Measurements from ENCODE around the gene NNMT. TPM values are rescaled to one million over a fixed set of nuclear protein-coding genes. Genes with fewer than 3 reads are reported as not detected.
"Not testable (repeated sequence)": the region's sequence is repeated elsewhere in the genome, so short reads cannot be mapped to it uniquely, and the experiment has no call there.

The NNMT gene
- total RNA-seq, 1 experiment from 2014 or later, result not detected

DNA sequence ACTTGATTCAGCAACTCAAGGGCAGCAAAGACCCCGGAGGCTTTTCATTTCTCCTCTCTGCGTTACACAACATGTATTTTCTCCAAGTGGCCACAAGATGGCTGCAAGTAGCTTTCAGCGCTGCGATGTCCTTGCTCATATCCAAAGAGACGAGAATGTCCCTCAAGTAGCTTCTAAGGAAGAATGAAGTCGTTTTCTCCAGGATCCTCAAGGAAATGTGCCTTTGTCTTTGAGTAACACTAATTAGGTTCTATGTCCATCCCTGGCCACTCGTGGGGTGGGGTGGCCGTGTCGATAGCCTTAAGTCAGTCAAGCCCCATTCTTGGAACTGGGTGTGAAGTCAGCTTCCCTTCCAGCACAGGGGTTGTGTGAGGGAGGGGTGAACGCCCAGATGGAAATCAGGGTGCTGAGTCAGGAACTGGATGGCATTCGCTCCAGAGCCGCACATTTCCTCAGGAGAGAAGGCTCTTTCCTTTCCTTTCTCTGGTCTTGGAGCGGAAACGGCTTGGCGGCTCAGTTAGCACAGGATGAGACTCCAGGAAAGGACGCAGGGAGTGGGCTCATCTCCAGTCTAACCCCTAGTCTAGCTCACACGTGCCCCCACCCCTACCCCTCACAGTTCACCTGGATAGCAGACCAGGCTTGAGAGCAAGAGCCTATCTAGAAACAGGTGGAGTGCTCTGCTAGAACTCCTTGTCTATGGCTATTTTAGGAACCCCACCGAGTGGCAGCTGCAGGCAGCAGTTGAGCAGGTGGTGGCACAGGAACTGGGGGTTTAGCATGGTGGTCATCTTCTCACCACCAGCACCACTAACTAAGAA, 44.3 kb downstream of the NNMT start:
- Histone ChIP-seq H3K4ac (ENCODE audit: low read depth, low read length) (no peak overlapping the region), H3K9me3 (ENCODE audit: control insufficient read depth, low read depth, low read length) (no peaks in the 10 kb centered on the region), H4K8ac (replicated peaks; ENCODE audit: insufficient read length, low read depth, low read length) (no peak overlapping the region), H2BK15ac (ENCODE audit: low read depth, low read length) (no peak overlapping the region), H4K20me1 (ENCODE audit: control insufficient read depth, insufficient read depth, insufficient read length) (no peaks in the 10 kb centered on the region), H3K4me1 (ENCODE audit: insufficient read depth, low read length) (peaks cover 4% of the 10 kb centered on the region; the same call in 1 of the 2 replicates), H3K4me2 (ENCODE audit: insufficient read depth, insufficient read length, low read length) (peak overlapping the region; percentile 23), H2BK5ac (ENCODE audit: insufficient read length, low read length) (no peak overlapping the region), H3K79me1 (ENCODE audit: insufficient read depth, low read depth, low read length, poor library complexity, severe bottlenecking) (no peaks in the 10 kb centered on the region), H3K9ac (ENCODE audit: extremely low read depth, insufficient read length, low read length) (no peak overlapping the region), H2AFZ (ENCODE audit: low read length) (peak overlapping the region; percentile 85), H3K27me3 (ENCODE audit: insufficient read depth, low read length) (no peaks in the 10 kb centered on the region), H4K91ac (ENCODE audit: insufficient read length, low read depth, low read length) (no peak overlapping the region), H3K27ac (ENCODE audit: insufficient read length, low read depth, low read length) (no peak overlapping the region), H3K23ac (ENCODE audit: insufficient read length, low read depth, low read length) (no peak overlapping the region), H3K18ac (ENCODE audit: insufficient read length, low read depth, low read length) (no peak overlapping the region), H2AK5ac (ENCODE audit: insufficient read length, low read length) (no peak overlapping the region), H3T11ph (ENCODE audit: low read length) (no peak overlapping the region), H3K79me2 (ENCODE audit: insufficient read depth, low read length) (no peaks in the 10 kb centered on the region), H2BK120ac (ENCODE audit: low read depth, low read length, poor library complexity, severe bottlenecking) (no peak overlapping the region), H3K23me2 (ENCODE audit: insufficient read length, low read depth, low read length, poor library complexity, severe bottlenecking) (no peaks in the 10 kb centered on the region), H2BK20ac (ENCODE audit: low read depth, low read length, poor library complexity, severe bottlenecking) (no peak overlapping the region), H2BK12ac (ENCODE audit: insufficient read length, low read depth, low read length) (peak overlapping the region; percentile 38), H4K5ac (ENCODE audit: insufficient read length, low read depth, low read length) (no peak overlapping the region), H3K56ac (ENCODE audit: insufficient read length, low read depth, low read length) (no peak overlapping the region), H3K14ac (ENCODE audit: insufficient read depth, low read length) (no peak overlapping the region)
- H3K4me1 Mint-ChIP-seq, result peaks cover 4 to 5% of the 10 kb centered on the region in 2 experiments; a peak in 3 of 4 replicates
- H3K36me3 Mint-ChIP-seq (ENCODE audit: insufficient read depth in 1 of 3, low read depth in 3 of 3), result peaks cover 0 to 5% (median 0%) of the 10 kb centered on the region in 3 experiments; a peak in 2 of 7 replicates
- H3K9me3 Mint-ChIP-seq, result peaks cover 5% of the 10 kb centered on the region in 2 experiments; a peak in 3 of 5 replicates
- H3K27me3 Mint-ChIP-seq (ENCODE audit: low read depth), result peaks cover 4% of the 10 kb centered on the region; the same call in 1 of the 2 replicates
- no CpG with 5 or more reads among the region's 18 CpGs for WGBS (ENCODE audit: extremely low coverage, insufficient read length, low lambda C conversion rate)
- H3K27ac Mint-ChIP-seq, result no peak overlapping the region; a peak in 1 of 7 replicates
- peak; percentile 73 for DNase-seq
- TF ChIP-seq, protein P1, sequence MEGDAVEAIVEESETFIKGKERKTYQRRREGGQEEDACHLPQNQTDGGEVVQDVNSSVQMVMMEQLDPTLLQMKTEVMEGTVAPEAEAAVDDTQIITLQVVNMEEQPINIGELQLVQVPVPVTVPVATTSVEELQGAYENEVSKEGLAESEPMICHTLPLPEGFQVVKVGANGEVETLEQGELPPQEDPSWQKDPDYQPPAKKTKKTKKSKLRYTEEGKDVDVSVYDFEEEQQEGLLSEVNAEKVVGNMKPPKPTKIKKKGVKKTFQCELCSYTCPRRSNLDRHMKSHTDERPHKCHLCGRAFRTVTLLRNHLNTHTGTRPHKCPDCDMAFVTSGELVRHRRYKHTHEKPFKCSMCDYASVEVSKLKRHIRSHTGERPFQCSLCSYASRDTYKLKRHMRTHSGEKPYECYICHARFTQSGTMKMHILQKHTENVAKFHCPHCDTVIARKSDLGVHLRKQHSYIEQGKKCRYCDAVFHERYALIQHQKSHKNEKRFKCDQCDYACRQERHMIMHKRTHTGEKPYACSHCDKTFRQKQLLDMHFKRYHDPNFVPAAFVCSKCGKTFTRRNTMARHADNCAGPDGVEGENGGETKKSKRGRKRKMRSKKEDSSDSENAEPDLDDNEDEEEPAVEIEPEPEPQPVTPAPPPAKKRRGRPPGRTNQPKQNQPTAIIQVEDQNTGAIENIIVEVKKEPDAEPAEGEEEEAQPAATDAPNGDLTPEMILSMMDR (conservative IDR thresholded peaks at IDR 0.05), result peak; percentile 87
- H3K4me3 Mint-ChIP-seq, result no peak overlapping the region

DNA sequence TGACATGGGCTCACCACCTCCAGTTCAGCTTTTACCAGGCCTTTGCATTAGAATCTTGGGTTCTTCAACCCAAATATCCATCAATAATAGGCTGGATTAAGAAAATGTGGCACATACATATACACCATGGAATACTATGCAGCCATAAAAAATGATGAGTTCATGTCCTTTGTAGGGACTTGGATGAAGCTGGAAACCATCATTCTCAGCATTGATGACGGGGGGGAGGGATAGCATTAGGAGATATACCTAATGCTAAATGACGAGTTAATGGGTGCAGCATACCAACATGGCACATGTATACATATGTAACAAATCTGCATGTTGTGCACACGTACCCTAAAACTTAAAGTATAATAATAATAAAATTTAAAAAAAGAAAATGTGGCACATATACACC, 45.5 kb downstream of the NNMT start:
- no CpG with 5 or more reads among the region's 3 CpGs for WGBS (ENCODE audit: extremely low coverage, insufficient read length, low lambda C conversion rate)

More for the DNA sequence above, 45.5 kb downstream of the NNMT start:
- not testable (repeated sequence) for H3K56ac ChIP-seq (ENCODE audit: insufficient read length, low read depth, low read length); H3K4me2 ChIP-seq (ENCODE audit: insufficient read depth, insufficient read length, low read length); H4K20me1 ChIP-seq (ENCODE audit: control insufficient read depth, insufficient read depth, insufficient read length); H3K27ac ChIP-seq (ENCODE audit: insufficient read length, low read depth, low read length); H3K27ac Mint-ChIP-seq; H2BK12ac ChIP-seq (ENCODE audit: insufficient read length, low read depth, low read length); H2AK5ac ChIP-seq (ENCODE audit: insufficient read length, low read length); H4K5ac ChIP-seq (ENCODE audit: insufficient read length, low read depth, low read length); H3K4me1 ChIP-seq (ENCODE audit: insufficient read depth, low read length); H3K23me2 ChIP-seq (ENCODE audit: insufficient read length, low read depth, low read length, poor library complexity, severe bottlenecking); H3K4me3 Mint-ChIP-seq; H3K36me3 Mint-ChIP-seq (ENCODE audit: insufficient read depth in 1 of 3, low read depth in 3 of 3); H2BK120ac ChIP-seq (ENCODE audit: low read depth, low read length, poor library complexity, severe bottlenecking); H2BK15ac ChIP-seq (ENCODE audit: low read depth, low read length); DNase-seq; H3K79me2 ChIP-seq (ENCODE audit: insufficient read depth, low read length); H3K27me3 ChIP-seq (ENCODE audit: insufficient read depth, low read length); H3K27me3 Mint-ChIP-seq (ENCODE audit: low read depth); H3T11ph ChIP-seq (ENCODE audit: low read length); H2AFZ ChIP-seq (ENCODE audit: low read length); H3K79me1 ChIP-seq (ENCODE audit: insufficient read depth, low read depth, low read length, poor library complexity, severe bottlenecking); H3K9ac ChIP-seq (ENCODE audit: extremely low read depth, insufficient read length, low read length); H2BK20ac ChIP-seq (ENCODE audit: low read depth, low read length, poor library complexity, severe bottlenecking); H4K8ac ChIP-seq (replicated peaks; ENCODE audit: insufficient read length, low read depth, low read length); H3K9me3 Mint-ChIP-seq; H2BK5ac ChIP-seq (ENCODE audit: insufficient read length, low read length); H3K4ac ChIP-seq (ENCODE audit: low read depth, low read length); H3K4me1 Mint-ChIP-seq; H3K14ac ChIP-seq (ENCODE audit: insufficient read depth, low read length); H3K18ac ChIP-seq (ENCODE audit: insufficient read length, low read depth, low read length); H3K23ac ChIP-seq (ENCODE audit: insufficient read length, low read depth, low read length); H4K91ac ChIP-seq (ENCODE audit: insufficient read length, low read depth, low read length); H3K9me3 ChIP-seq (ENCODE audit: control insufficient read depth, low read depth, low read length)
